HL-60/S4 treated with retinoic acid at 250 ng/mL for 4 days and 3 days (cell line): ENCODE results near the gene ZNF549.

Source experiments
- in situ Hi-C: fragments of 300-500 bp; cut with MboI; formaldehyde crosslinking; loops from 2 replicates; pipeline ENCODE4 v1.7.0; 2022; ENCODE audit warnings: low sequenced_read_pairs

ZNF549 gene

DNA sequence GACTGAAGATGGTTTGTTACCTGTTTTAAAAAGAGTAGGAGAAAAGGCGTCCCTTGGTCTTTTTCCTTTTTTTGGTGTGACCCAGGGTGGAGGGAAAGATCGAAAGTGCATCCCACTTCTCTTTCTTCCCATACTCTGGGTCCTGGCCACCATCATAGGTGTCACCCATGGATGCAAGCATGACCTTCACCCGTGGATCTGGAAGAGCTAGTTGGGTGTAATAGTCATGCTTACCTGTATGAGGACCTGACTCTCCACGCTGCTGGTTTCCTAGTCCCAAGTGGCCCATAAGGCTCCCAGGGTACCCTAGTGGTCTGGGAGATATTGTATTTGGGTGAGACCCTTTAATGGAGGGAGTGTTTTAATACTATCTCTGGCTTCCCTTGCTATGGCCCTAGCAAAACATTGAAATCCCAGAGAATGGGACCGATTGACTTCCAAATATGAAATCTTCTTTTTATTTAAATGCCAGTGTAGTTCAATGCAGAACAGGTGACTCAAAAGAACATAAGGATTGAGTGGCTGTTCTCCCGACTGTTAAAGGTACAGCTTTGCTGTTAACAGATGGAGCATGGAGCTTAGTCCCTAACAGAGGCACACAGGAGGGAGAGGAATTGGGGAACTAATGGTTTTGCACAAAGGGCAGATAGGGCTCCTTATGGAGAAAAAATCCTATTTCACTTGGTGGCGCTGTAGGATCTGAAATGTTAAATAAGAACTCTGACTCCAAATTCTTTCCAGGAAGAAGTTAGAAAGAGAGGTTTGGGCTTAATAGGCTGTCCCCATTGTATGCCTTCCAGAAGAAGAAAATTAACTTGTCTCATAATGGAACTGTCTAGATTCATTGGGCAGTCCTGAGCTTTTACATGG is 39.5 kb downstream of the ZNF549 start:
- in situ Hi-C loops, result no loop called here

- in situ Hi-C loops, result no loop called here
These were observed 43.6 kb downstream of the ZNF549 start for GRCh38 chr19:57570707-57571106.

GRCh38 chr19:57572415-57572947 is 45.3 kb downstream of the ZNF549 start:
- in situ Hi-C loops, result no loop called here

GRCh38 chr19:57576661-57577060 is 49.5 kb downstream of the ZNF549 start:
- in situ Hi-C loops, result no loop called here

DNA sequence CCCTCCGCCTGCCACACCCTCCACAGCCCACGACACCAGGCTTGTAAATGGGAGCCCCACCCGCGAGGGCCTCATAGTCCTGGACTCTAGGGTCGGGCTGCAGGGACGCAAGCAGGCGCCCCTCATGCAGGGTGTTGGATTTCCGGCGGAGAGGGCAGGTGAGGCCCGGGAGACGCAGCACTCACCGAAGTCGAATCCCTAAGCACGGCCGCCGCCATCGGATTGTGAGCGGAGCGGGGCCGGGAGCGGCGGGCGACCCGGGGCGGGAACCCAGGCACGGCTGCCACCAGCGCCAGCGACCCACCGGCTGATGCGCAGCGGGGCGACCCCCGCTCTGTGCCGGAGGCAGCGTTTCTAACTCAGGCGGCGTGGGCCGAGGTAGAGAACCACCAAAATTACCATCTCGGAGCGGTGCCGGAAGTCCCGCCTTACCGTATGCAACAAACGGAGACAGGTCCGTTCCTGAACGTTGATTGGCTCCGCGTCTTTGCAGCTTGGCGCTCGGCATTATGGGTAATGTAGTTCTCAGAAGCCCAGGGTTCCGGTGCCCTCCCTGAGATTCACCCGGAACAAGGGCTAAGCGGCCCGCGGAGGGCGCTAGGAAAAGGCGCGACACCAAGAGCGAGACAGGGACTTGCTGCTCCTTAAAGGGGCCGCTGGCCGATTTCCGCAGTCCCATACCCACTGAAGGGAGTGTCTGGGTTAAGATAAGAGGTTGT is 51.5 kb downstream of the ZNF549 start, which contains the start of gene ZNF416:
TSS of gene ZNF416 (minus strand) at position 425 of the 719 bp plus-strand sequence. CDS start at position 218, 207 bp downstream.
- in situ Hi-C loops, result no loop called here

GRCh38 chr19:57583104-57583520 is 56.0 kb downstream of the ZNF549 start:
- in situ Hi-C loops, result no loop called here

DNA sequence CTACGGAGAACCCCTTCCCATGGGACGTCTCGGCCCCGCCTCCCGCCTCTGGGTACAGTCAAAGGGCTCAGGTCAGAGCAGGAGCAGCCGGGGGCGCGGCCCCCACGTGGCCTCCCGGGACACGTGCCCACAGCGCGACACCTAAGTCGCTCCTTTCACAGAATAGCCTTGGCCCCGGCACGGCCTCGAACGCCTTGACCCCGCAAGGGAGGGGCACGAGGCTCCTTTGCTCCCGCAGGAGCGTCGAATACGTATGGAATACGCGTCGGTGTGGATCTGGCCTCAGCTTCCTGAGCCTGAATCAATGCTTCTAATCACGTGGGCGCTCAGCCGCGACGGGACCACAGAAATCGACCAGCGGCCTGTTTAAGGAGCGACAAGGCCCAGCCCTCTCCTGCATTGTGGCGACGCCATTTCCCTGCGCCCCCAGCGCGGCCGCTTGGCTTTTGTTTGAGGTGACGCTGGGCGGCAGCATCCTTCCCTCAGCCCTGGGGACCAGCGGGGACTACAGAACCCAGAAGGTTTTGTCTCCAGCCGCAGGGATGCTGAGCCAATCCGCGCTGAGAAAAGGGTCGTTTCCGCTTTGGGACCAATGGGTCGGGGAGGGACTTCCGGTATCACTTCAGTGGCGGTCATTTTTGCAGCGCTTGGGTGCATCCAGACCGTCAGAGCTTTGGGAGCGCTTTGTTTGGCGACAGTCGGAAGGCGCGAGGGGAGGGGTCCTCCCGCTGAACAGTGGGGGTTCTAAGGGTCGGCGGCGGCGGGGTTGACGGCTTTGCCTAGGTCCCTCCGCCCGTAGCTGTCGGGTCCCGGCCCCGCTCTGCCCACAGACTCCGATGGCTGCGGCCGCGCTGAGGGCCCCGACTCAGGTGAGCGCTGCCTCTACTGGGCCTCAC is 56.6 kb downstream of the ZNF549 start, which contains the start of gene ZIK1:
TSS of gene ZIK1 (plus strand) at position 625 of the 896 bp plus-strand sequence. CDS start at position 837, 212 bp downstream.
- in situ Hi-C loops, result no loop called here

- in situ Hi-C loops, result no loop called here
These were observed 60.4 kb downstream of the ZNF549 start for GRCh38 chr19:57587529-57587928.

- in situ Hi-C loops, result no loop called here
These were observed 72.2 kb downstream of the ZNF549 start for GRCh38 chr19:57599377-57599760.

- in situ Hi-C loops, result no loop called here
These were observed 72.7 kb downstream of the ZNF549 start, which contains the start of gene ZNF530 for GRCh38 chr19:57599761-57600383. Gene ZNF530, plus strand, starts transcription at chr19:57599885. Its CDS starts 4,461 bp downstream, at chr19:57604346.

DNA sequence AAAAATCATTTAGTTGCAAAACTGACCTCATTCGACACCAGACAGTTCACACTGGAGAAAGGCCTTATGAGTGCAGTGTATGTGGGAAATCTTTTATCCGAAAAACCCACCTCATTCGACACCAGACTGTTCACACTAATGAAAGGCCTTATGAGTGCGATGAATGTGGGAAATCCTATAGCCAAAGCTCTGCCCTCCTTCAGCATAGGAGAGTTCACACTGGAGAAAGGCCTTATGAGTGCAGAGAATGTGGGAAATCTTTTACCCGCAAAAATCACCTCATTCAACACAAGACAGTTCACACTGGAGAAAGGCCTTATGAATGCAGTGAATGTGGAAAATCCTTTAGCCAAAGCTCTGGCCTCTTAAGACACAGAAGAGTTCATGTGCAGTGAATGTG is 79.8 kb downstream of the ZNF549 start:
- in situ Hi-C loops, result no loop called here
